ENCODE data around the gene GNL1.
"Not testable (repeated sequence)": the region's sequence is repeated elsewhere in the genome, so short reads cannot be mapped to it uniquely, and the experiment has no call there.

The GNL1 gene

DNA sequence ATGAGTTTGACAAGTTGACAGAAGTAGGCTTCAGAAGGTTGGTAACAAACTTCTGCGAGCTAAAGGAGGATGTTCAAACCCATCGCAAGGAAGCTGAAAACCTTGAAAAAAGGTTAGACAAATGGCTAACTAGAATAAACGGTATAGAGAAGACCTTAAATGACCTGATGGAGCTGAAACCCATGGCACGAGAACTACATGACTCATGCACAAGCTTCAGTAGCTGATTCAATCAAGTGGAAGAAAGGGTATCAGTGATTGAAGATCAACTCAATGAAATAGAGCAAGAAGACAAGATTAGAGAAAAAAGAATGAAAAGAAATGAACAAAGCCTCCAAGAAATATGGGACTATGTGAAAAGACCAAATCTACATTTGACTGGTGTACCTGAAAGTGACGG lies 34.3 kb downstream of the GNL1 start:
- not testable (repeated sequence) for DNase-seq

DNA sequence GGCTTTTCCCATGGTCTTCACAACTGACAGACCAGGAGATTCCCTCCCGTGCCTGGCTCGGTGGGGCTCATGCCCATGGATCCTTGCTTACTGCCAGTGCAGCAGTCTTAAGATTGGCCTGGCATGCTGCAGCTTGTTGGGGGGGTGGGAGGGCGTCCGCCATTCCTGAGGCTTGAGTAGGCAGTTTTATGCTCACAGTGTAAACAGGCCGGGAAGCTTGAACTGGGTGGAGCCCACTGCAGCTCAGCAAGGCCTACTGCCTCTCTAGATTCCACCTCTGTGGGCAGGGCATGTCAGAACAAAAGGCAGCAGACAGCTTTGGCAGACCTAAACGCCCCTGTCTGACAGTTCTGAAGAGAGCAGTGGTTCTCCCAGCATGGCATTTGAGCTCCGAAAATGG lies 35.2 kb downstream of the GNL1 start:
- DNase-seq = not testable (repeated sequence)

GRCh38 chr6:30520522-30520921 lies 35.8 kb downstream of the GNL1 start:
- no peak for DNase-seq

DNA sequence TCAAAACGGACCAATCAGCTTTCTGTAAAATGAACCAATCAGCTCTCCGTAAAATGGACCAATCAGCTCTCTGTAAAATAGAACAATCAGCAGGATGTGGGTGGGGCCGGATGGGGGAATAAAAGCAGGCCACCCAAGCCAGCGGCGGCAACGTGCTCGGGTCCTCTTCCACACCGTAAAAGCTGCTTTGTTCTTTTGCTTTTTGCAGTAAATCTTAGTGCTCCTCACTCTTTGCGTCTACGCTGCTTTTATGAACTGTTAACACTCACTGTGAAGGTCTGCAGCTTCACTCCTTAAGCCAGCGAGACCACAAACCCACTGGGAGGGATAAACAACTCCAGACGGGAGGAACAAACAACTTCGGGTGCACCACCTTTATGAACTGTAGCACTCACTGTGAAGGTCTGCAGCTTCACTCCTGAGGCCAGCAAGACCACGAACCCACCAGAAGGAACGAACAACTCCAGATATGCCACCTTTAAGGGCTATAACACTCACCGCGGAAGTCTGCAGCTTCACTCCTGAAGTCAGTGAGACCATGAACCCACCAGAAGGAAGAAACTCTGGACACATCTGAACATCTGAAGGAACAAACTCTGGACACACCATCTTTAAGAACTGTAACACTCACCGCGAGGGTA lies 37.7 kb downstream of the GNL1 start:
- DNase-seq = not testable (repeated sequence)

DNA sequence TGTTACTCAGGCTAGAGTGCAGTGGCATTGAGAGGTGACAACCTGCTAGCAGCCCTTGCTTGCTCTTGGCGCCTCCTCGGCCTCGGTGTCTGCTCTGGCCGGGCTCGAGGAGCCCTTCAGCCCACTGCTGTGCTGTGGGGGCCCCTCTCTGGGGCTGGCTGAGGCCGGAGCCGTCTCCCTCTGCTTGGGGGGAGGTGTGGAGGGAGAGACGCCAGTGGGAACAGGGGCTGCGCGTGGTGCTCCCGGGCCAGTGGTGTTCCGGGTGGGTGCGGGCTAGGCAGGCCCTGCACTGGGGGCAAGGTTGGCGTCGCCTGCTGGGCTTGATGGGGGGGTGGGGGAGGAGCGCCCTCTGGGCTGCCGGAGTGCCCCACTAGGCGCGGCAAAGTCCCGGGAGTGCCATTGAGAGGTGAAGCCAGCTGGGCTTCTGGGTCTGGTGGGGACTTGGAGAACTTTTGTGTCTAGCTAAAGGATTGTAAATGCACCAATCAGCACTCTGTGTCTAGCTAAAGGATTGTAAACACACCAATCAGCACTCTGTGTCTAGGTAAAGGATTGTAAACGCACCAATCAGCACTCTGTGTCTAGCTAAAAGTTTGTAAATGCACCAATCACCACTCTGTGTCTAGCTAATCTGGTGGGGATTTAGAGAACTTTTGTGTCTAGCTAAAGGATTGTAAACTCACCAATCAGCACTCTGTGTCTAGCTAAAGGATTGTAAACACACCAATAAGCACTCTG lies 38.4 kb downstream of the GNL1 start:
- DNase-seq = not testable (repeated sequence)

DNA sequence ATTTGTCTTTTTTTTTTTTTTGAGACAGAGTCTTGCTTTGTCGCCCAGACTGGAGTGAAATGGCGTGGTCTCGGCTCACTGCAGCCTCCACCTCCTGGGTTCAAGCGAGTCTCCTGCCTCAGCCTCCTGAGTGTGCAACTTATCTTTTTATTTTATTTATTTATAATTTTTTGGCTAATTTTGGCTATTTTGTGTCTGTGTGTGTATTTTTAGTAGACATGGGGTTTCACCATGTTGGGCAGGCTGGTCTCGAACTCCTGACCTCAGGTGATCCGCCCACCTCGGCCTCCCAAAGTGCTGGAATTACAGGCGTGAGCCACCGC lies 39.6 kb downstream of the GNL1 start:
- DNase-seq = not testable (repeated sequence)

DNA sequence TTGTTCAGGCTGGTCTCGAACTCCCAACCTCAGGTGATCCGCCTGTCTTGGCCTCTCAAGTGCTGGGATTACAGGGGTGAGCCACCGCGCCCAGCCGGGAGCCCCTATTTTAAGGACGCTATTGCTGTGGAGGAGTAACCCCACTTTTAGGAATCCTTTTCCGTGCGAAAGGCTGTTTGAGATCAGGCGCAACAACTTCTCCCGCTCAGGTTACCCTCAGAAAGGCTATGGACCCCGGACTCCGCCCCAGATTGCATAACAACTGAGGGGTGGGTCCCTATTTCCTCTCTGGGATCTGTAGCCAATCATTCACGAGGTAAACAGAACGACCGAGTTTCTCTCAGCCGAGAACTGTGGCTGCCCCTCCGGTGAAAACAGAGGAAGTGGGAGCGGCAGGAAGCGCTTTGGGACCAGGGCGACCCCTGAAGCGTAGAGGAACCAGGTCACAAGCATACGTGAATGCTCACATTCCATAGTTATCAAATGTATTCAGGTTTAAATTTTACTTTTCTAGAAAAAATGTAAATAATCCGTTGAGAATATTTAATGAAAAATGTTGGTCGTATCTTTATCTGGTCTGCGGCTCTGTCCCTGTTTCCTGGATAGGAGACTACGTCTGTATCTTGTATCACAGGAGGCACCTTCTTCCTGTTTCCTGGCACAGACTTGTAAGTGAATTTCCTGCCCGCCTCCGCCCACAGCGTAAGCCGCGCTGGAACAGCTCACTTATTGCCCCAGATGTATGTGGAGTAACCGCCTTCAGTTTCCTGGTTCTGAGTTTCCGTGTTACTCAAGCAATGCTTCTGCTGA lies 40.1 kb downstream of the GNL1 start:
- DNase-seq = peak in 1 of 2 experiments; percentile 51

- DNase-seq = no peak
Measured at GRCh38 chr6:30515106-30515505, 41.2 kb downstream of the GNL1 start.

- no peak for DNase-seq
Measured at GRCh38 chr6:30513451-30513850, 42.8 kb downstream of the GNL1 start.

- no peak for DNase-seq
Measured at GRCh38 chr6:30511169-30511546, 45.1 kb downstream of the GNL1 start.

GRCh38 chr6:30510419-30511168 lies 45.7 kb downstream of the GNL1 start:
- DNase-seq = no peak

DNA sequence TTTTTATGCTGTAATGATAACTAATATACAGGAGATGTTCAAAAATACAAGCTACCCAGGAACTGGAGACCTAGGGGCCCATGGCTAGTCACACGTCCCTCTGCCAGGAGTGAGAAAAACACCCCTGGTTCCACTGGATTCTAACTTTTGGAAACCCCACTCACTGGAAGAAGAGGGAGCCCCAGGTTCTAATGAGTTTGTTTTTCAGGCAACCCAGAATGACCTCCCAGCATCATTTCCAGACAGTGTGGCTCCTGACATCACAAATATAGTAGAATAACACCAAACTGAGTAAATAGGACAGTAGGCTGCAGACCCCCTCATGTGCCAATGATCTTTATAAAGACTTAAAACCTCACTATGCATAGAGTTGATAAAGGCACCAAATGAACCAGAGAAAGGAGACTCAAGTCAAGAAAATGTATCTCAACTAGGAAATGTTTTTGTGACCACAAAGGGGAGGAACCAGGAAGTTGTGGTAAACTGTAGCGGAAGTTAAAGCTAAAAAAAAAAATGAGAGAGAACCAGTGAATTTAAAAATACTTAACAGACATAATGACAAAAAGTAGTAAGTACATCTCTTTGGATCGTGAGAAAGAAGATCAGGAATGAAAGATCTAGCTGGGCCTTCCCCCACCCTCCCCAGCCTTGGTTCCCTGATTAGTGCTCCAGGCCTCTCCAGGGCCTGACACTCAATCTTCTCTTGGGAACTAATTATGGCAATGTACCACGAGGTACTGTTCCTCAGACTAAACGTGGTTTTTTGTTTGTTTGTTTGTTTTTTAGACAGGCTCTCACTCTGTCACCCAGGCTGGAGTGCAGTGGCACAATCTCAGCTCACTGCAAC lies 47.2 kb downstream of the GNL1 start:
- DNase-seq = no peak

GRCh38 chr6:30507849-30508827 lies 48.2 kb downstream of the GNL1 start:
- no peak for DNase-seq

DNA sequence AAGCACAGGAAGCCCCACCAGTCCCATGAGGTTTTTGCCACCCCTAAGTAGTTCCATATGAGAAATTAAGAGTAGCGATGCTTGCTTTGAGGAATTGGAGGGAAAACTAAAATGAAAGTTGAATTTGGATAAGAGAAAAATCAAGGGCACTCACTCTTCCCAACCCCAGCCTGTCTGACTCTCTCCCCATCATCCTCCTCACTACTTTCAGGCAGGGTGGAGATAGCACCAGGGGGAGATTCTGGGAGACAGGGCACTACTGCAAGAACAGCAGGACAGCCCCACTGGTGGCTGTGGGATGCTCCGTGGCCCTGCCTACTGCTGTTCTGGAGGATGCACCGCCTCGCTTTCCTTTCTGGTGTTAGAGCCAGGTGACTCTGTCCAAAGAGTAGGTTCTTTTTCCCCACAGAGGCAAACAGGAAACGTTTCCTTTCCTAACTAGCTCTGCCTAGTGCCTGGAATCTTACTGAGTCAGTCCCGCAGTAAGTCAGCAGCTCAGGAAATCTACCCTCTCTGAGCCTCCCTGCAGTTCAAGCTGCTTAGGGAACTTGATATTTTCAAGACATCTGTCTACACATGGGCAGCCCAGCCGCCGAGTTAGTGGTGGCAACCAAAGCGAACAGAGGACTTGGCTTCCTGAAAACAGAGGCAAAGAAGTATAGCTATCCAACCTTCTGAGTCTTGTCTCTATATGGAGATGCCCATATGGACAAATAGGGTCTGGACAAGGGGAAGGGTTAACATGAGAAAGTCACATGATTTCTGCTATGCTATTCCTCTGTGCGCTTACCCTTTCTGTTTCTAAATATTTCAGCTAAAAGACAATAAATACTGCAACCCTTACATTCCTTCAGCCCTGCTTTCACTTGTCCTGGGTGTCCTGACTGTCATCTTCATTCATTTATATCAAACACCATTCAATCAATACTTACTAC lies 55.6 kb downstream of the GNL1 start:
- DNase-seq = peak; percentile 51 to 69

- not testable (repeated sequence) for DNase-seq
Measured at GRCh38 chr6:30498705-30499104, 57.6 kb downstream of the GNL1 start.

DNA sequence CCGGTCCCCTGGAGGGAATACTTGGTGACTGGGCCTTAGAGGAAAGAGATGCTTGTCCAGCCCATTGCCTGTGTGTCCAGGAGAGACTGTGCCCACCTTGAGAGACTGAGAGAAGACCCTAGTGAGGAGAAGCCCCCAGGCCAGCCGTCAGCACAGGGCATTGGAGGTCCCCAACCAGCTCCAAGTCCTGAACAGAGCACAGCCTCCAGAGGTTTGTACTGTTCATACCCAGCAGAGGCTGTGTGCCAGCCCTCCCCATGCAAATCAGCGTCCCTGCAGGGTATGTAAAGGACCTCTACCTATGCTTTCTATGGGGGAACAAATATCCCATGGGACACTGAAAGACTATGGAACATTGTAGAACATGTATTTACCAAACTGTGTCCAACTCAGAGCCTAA lies 58.6 kb downstream of the GNL1 start:
- DNase-seq = no peak

DNA sequence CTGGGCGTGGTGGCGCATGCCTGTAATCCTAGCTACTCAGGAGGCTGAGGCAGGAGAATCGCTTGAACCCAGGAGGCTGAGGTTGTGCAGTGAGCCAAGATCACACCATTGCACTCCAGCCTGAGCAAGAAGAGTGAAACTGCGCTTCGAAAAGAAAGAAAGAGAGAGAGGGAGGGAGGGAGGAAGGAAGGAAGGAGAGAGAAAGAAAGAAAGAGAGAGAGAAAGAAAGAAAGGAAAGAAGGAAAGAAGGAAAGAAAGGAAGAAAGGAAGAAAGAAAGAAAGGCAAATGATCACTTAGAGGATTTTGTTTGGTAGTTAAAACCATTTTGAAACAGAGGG lies 59.1 kb downstream of the GNL1 start:
- not testable (repeated sequence) for DNase-seq

DNA sequence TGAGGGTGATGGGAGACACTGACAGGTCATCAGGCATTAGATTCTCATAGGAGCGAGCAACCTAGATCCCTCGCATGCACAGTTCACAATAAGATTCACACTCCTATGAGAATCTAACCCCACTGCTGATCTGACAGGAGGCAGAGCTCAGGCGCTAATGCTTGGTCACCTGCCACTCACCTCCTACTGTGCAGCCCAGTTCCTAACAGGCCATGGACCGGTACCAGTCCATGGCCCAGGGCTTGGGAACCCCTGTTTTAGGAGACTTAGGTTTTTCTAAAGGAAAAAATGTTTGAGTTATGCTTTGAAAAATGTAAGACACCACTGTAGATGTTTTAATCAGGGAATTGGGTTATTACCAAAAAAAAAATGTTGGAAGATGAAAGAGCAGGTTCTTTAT lies 60.3 kb downstream of the GNL1 start:
- no peak for DNase-seq

GRCh38 chr6:30495060-30495459 lies 61.2 kb downstream of the GNL1 start:
- DNase-seq = not testable (repeated sequence)

DNA sequence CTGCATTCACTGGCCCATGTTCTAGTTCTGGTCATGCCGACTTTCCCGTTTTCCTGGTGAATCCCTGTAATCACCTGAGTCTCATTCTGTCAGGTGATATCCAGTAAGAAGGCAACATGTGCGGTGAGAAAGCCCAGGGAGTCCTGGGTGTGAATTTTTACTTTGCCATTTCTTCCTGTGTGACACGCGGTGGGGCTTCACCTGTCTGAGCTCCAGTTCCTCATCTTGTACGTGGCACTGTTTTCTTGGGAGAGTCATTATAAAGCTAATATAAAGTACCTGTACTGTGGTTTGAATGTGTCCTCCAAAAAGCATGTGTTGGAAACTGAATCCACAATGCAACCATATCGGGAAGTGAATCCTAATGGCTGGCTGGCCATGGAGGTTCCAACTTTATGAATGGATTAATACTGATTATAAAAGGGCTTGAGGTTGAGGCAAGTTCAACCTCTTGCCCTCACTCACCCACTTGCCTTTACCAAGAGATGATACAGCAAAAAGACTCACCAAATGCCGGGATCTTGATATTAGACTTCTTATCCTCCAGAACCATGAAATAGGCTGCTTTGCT lies 61.9 kb downstream of the GNL1 start:
- no peak for DNase-seq

Data from NCI-H524 (cell line).